Vagina (tissue), 2 donors: Measurements from ENCODE around the gene LMBRD2. TPM values are rescaled to one million over a fixed set of nuclear protein-coding genes. Genes with fewer than 3 reads are reported as not detected.

ENCODE experiments used
- DNase-seq, 2 donors: peaks; one replicate each; pipeline ENCODE4 v3.0.0-alpha.2; 2017; ENCODE audit errors: extremely low spot score in 2 of 2
- H3K27ac ChIP-seq: fragments of 200-600 bp; sonication (generic); one replicate; pipeline ENCODE4 v1.5.1; 2019
- H3K27me3 ChIP-seq: fragments of 200-600 bp; sonication (generic); one replicate; pipeline ENCODE4 v1.5.1; 2019
- H3K36me3 ChIP-seq, 2 donors: fragments of 200-600 bp; sonication (generic); one replicate each; pipeline ENCODE4 v1.5.1; 2017 to 2019
- H3K4me1 ChIP-seq: fragments of 200-600 bp; sonication (generic); one replicate; pipeline ENCODE4 v1.5.1; 2019
- H3K4me3 ChIP-seq, 2 donors: fragments of 200-600 bp; sonication (generic); 1 replicate in 1 of 2; 2 replicates in 1 of 2; pipeline ENCODE4 v1.5.1; 2016 to 2019
- H3K9me3 ChIP-seq: fragments of 200-600 bp; sonication (generic); one replicate; pipeline ENCODE4 v1.5.1; 2019
- POLR2A ChIP-seq, 2 donors: fragments of 450-650 bp; IDR thresholded peaks; one replicate each; pipeline ENCODE4 v1.6.1; 2017; ENCODE audit warnings: antibody characterized with exemption in 2 of 2, mild to moderate bottlenecking in 2 of 2, moderate library complexity in 2 of 2
- POLR2AphosphoS5 ChIP-seq, 2 donors: sonication (generic); formaldehyde crosslinking; IDR thresholded peaks; one replicate each; pipeline ENCODE4 v1.9.0; 2017; ENCODE audit warnings: antibody characterized with exemption in 2 of 2, mild to moderate bottlenecking in 2 of 2, low read depth in 1 of 2; ENCODE audit not compliant: insufficient read depth in 1 of 2
- intact Hi-C: fragments of 100-400 bp; cut with DNase I; formaldehyde crosslinking; loops from one replicate; pipeline ENCODE4 v1.15.1; 2023
- total RNA-seq: library from RNA; depleted of rRNA; stranded (reverse); fragments of >200 nt; gene quantifications from one replicate; pipeline ENCODE4 v1.2.3, GENCODE V29; 2016
- TF ChIP-seq, protein P1 (sequence below), 3 experiments: fragments of 450-650 bp in 2 of 3; fragments of 200-600 bp in 1 of 3; sonication (generic) in 1 of 3; IDR thresholded peaks; one replicate each; pipeline ENCODE4 v1.5.1; 2017 to 2019; ENCODE audit warnings: antibody characterized with exemption in 3 of 3, mild to moderate bottlenecking in 2 of 3, moderate library complexity in 2 of 3

LMBRD2 gene
- total RNA-seq, 1 donor from 2014 or later, result 5.6 TPM

DNA sequence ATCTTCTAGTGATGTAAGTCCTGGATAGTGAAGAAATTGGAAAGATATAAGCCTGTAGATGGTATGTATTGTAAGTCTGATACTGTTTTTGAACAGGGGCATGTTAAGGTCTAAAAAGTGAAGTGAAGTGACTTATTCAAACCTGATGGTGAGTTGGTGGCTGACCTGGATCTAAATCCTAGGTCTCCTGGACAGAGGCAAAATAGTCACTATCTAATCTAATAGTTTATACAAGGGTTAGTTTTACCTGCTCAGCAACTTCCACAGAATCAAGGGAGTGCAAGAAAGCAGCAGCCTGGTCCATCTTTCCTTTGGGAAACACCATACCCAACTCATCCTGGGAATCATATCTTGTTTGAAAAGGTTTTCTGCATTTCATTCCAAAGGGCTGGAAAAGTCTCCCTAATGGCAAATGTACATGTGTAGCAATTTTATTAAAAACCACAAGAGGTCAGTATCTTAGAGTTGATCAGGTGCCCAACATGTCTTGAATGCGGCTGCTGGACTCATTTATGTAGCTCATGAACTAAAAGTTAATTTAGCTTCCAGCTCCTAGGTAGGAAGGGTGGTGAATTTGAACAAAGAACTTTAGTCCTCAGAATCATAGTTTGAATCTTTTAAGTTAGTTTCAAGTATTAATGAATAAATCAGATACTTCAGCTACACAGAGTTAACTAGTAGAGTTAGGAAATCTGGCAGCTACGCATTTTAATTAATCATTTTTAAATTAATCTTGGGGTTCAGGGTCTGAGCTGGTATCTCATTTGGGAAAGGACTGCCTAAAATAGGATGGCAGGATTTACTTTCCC is 26.2 kb upstream of the LMBRD2 start:
- Histone ChIP-seq H3K36me3 (peaks cover 0 to 18% of the 10 kb centered on the region in 2 donors), H3K27ac (no peak overlapping the region), H3K4me3 (no peak overlapping the region), H3K27me3 (no peaks in the 10 kb centered on the region), H3K9me3 (no peaks in the 10 kb centered on the region), H3K4me1 (no peaks in the 10 kb centered on the region)
- no peak for DNase-seq
- no peak for TF ChIP-seq POLR2A (IDR thresholded peaks at IDR 0.05)
- TF ChIP-seq, protein P1, sequence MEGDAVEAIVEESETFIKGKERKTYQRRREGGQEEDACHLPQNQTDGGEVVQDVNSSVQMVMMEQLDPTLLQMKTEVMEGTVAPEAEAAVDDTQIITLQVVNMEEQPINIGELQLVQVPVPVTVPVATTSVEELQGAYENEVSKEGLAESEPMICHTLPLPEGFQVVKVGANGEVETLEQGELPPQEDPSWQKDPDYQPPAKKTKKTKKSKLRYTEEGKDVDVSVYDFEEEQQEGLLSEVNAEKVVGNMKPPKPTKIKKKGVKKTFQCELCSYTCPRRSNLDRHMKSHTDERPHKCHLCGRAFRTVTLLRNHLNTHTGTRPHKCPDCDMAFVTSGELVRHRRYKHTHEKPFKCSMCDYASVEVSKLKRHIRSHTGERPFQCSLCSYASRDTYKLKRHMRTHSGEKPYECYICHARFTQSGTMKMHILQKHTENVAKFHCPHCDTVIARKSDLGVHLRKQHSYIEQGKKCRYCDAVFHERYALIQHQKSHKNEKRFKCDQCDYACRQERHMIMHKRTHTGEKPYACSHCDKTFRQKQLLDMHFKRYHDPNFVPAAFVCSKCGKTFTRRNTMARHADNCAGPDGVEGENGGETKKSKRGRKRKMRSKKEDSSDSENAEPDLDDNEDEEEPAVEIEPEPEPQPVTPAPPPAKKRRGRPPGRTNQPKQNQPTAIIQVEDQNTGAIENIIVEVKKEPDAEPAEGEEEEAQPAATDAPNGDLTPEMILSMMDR (IDR thresholded peaks at IDR 0.05), result peak in 2 of 3 experiments; percentile 10 to 45
- intact Hi-C loops, result no loop called here

DNA sequence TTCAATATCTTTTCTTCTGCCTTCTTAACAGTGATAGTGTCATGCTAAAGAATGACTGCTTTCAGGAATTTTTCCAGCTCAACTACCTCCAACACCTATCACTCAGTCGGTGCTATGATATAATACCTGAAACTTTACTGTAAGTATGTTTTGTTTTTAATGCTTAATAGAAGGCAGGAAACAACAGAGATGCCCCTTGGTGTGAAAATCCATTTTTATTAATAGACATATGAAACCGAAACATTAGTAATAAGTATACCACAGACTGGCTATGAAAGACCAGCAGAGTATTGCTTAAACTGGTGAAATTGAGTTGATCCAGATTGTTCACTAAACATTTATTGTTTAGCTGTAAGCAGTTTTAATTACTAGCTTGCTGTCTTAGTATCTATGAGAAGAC is 25.5 kb upstream of the LMBRD2 start:
- DNase-seq, result no peak
- Histone ChIP-seq H3K4me3 (no peak overlapping the region), H3K9me3 (no peaks in the 10 kb centered on the region), H3K36me3 (peaks cover 0 to 26% of the 10 kb centered on the region in 2 donors), H3K4me1 (no peaks in the 10 kb centered on the region), H3K27ac (no peak overlapping the region), H3K27me3 (no peaks in the 10 kb centered on the region)
- TF ChIP-seq POLR2A (IDR thresholded peaks at IDR 0.05), result no peak
- TF ChIP-seq, protein P1 (IDR thresholded peaks at IDR 0.05), result no peak
- no peak for TF ChIP-seq POLR2AphosphoS5 (IDR thresholded peaks at IDR 0.05; ENCODE audit: insufficient read depth in 1 of 2, low read depth in 1 of 2)
- intact Hi-C loops, result no loop called here

DNA sequence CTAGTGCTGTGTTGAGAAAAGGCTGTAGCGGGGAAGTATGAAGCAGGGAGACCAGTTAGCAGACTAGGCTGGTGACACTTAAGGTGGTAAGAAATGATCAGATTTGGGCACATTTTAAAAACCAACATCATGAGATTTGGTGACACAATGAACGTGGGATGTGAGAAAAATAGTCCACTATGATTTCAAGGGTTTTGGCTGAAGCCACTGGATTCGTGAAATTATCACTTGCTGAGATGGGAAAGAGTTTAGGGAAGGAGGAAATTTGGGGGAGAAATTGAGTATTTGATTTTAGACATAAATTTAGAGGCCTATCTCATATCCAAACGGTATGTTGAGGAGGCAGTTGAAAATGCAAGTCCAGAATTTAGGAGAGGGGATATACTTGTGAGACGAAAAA is 23.4 kb upstream of the LMBRD2 start:
- Histone ChIP-seq H3K9me3 (no peaks in the 10 kb centered on the region), H3K4me3 (no peak overlapping the region), H3K36me3 (peaks cover 0 to 32% of the 10 kb centered on the region in 2 donors), H3K4me1 (no peaks in the 10 kb centered on the region), H3K27ac (no peak overlapping the region), H3K27me3 (no peaks in the 10 kb centered on the region)
- TF ChIP-seq POLR2A (IDR thresholded peaks at IDR 0.05) (no peak), POLR2AphosphoS5 (IDR thresholded peaks at IDR 0.05; ENCODE audit: insufficient read depth in 1 of 2, low read depth in 1 of 2) (no peak)
- TF ChIP-seq, protein P1 (IDR thresholded peaks at IDR 0.05), result no peak
- no peak for DNase-seq
- intact Hi-C loops, result no loop called here

DNA sequence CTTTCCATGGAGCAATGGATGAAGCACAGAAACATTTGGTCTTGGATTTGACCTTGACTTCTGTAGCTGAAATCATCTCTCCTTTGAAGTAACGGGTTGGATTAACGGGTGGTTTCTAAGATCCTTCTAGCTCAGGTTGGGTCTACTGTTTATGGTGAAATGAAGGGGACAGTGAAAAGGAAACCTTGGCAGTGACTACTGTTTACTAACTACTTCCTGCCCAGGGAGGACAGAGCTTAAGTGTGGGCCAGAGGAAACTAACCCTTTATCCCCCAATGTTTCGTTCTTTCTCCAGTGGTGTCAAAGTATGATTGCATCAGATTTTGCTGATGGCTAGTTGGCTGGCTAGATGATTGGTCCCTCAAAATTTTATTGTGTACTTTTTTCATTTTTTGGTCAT is 22.4 kb upstream of the LMBRD2 start:
- Histone ChIP-seq H3K27ac (no peak overlapping the region), H3K27me3 (no peaks in the 10 kb centered on the region), H3K4me3 (no peak overlapping the region), H3K9me3 (no peaks in the 10 kb centered on the region), H3K4me1 (no peaks in the 10 kb centered on the region), H3K36me3 (peaks cover 0 to 32% of the 10 kb centered on the region in 2 donors)
- DNase-seq, result no peak
- TF ChIP-seq, protein P1 (IDR thresholded peaks at IDR 0.05), result no peak
- TF ChIP-seq POLR2AphosphoS5 (IDR thresholded peaks at IDR 0.05; ENCODE audit: insufficient read depth in 1 of 2, low read depth in 1 of 2) (no peak), POLR2A (IDR thresholded peaks at IDR 0.05) (no peak)
- intact Hi-C loops, result no loop called here

DNA sequence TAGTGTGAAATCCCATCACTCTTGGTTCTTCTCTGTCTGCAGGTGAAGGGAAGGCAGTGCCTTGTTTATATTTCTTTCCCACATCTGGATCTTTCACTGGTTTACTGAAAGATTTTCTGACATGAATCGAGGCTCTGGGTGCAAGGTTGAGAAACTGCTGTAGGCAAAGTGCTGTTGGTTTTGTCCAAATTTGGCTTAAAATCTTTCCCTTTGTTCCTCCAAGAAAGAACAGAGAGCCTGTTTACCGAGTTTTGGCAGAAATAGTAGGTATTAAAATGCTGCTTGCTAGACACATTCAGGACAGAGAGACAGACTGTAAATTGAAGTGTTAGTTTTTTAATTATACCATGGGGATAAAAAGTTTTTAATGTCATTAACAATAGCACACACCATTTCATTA is 21.7 kb upstream of the LMBRD2 start:
- Histone ChIP-seq H3K4me3 (no peak overlapping the region), H3K36me3 (peaks cover 0 to 39% of the 10 kb centered on the region in 2 donors), H3K4me1 (no peaks in the 10 kb centered on the region), H3K27ac (no peak overlapping the region), H3K27me3 (no peaks in the 10 kb centered on the region), H3K9me3 (no peaks in the 10 kb centered on the region)
- DNase-seq, result no peak
- TF ChIP-seq, protein P1 (IDR thresholded peaks at IDR 0.05), result no peak
- TF ChIP-seq POLR2A (IDR thresholded peaks at IDR 0.05) (no peak), POLR2AphosphoS5 (IDR thresholded peaks at IDR 0.05; ENCODE audit: insufficient read depth in 1 of 2, low read depth in 1 of 2) (no peak)
- intact Hi-C loops, result no loop called here
